ENCODE measurements around the gene SLC25A19.

The SLC25A19 gene

DNA sequence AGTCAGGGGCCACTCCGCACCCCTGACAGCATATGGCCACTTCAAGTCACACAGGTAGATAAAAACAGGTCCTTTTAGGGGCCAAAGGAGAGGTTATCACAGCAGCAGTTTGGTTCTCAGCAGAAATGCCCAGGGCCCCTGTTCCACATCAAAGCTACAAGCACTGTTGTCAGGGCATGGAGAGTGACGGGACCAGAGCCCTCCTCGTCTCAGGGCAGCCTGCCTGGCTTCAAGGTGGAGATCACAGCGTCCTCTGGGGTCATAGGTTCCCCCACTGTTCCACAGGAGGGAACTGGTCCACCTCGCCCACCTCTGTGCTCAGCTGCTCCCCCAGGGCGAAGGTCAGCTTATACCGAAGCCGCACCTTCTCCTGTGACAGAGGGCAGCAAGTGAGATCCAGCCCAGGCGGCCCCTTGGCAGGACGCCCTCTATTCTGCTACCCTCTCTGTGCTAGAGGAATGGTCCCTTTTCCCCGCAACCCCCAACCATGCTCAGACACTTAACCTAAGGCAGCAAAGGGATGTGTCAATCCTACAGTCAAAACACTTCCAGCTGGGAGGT is 51.1 kb downstream of the SLC25A19 start:
- H3K36me3 ChIP-seq (ENCODE audit: low read depth), result peaks cover 89% of the 10 kb centered on the region
- ATAC-seq (ENCODE audit: low read depth) (no peak), DNase-seq (ENCODE audit: low spot score) (no peak)
- no peaks in the 10 kb centered on the region for H3K27me3 ChIP-seq (ENCODE audit: insufficient read depth, poor library complexity, severe bottlenecking)
- no peaks in the 10 kb centered on the region for H3K9me3 ChIP-seq (ENCODE audit: severe bottlenecking)
- no peaks in the 10 kb centered on the region for H3K4me1 ChIP-seq (ENCODE audit: insufficient read depth, poor library complexity, severe bottlenecking)
- TF ChIP-seq, protein P1, sequence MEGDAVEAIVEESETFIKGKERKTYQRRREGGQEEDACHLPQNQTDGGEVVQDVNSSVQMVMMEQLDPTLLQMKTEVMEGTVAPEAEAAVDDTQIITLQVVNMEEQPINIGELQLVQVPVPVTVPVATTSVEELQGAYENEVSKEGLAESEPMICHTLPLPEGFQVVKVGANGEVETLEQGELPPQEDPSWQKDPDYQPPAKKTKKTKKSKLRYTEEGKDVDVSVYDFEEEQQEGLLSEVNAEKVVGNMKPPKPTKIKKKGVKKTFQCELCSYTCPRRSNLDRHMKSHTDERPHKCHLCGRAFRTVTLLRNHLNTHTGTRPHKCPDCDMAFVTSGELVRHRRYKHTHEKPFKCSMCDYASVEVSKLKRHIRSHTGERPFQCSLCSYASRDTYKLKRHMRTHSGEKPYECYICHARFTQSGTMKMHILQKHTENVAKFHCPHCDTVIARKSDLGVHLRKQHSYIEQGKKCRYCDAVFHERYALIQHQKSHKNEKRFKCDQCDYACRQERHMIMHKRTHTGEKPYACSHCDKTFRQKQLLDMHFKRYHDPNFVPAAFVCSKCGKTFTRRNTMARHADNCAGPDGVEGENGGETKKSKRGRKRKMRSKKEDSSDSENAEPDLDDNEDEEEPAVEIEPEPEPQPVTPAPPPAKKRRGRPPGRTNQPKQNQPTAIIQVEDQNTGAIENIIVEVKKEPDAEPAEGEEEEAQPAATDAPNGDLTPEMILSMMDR (IDR thresholded peaks at IDR 0.05; ENCODE audit: poor library complexity, severe bottlenecking), result no peak
- no peak overlapping the region for H3K4me3 ChIP-seq (ENCODE audit: severe bottlenecking)
- H3K27ac ChIP-seq (ENCODE audit: poor library complexity, severe bottlenecking), result no peak overlapping the region

DNA sequence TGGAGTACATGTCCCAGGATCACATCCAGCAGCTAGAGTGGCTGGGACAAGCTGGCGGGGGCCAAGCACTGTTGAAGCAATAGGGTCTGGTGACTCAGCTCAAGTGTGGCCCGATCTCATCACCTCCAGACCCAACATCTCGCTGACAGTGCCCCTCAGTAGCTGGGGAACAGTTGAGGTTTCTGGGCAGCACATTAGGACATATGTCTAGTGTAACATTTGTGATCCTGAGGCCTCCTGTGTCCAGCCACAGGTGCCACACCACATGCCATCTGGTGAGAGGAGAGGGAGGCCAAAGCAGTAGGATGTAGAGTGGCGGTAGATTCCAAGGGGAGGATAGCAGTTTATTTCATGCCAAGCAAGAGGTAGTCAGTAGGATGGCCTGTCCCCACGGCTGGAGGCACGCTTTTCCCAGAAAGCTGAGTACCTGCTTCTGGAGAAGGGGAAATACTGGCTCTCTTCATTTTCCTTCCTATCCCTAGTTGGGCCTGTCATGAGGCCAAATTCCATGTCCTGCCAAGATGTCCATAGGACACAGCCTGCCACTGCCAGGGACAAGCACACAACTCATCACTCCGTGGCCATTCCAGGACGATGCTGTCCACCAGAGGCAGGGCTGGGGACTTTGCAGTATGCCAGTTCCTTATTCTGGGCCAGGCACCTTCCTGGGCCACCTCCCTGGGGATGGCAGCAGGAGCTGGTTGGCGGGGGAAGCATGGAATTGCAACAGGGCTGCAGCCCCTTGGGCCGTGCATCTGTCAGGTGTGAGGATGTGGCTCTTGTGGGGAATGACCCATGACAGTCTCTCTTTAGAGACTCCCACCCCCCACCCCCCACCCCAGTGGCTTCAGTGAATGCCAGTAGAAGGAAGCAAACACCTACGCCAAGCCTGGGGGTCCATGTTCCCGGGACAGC is 51.9 kb downstream of the SLC25A19 start:
- TF ChIP-seq, protein P1 (IDR thresholded peaks at IDR 0.05; ENCODE audit: poor library complexity, severe bottlenecking), result no peak
- peaks cover 89% of the 10 kb centered on the region for H3K36me3 ChIP-seq (ENCODE audit: low read depth)
- DNase-seq (ENCODE audit: low spot score) (no peak), ATAC-seq (ENCODE audit: low read depth) (no peak)
- H3K27me3 ChIP-seq (ENCODE audit: insufficient read depth, poor library complexity, severe bottlenecking), result no peaks in the 10 kb centered on the region
- H3K4me3 ChIP-seq (ENCODE audit: severe bottlenecking), result no peak overlapping the region
- no peak overlapping the region for H3K27ac ChIP-seq (ENCODE audit: poor library complexity, severe bottlenecking)
- H3K4me1 ChIP-seq (ENCODE audit: insufficient read depth, poor library complexity, severe bottlenecking), result no peaks in the 10 kb centered on the region
- no peaks in the 10 kb centered on the region for H3K9me3 ChIP-seq (ENCODE audit: severe bottlenecking)

GRCh38 chr17:75232786-75233185 is 56.4 kb downstream of the SLC25A19 start:
- DNase-seq (ENCODE audit: low spot score), result no peak
- Histone ChIP-seq H3K4me1 (ENCODE audit: insufficient read depth, poor library complexity, severe bottlenecking) (no peaks in the 10 kb centered on the region), H3K27ac (ENCODE audit: poor library complexity, severe bottlenecking) (no peak overlapping the region), H3K27me3 (ENCODE audit: insufficient read depth, poor library complexity, severe bottlenecking) (no peaks in the 10 kb centered on the region), H3K36me3 (ENCODE audit: low read depth) (peaks cover 87% of the 10 kb centered on the region), H3K4me3 (ENCODE audit: severe bottlenecking) (no peak overlapping the region), H3K9me3 (ENCODE audit: severe bottlenecking) (no peaks in the 10 kb centered on the region)
- TF ChIP-seq, protein P1 (IDR thresholded peaks at IDR 0.05; ENCODE audit: poor library complexity, severe bottlenecking), result no peak
- no peak for ATAC-seq (ENCODE audit: low read depth)

GRCh38 chr17:75231741-75232464 is 57.3 kb downstream of the SLC25A19 start:
- no peaks in the 10 kb centered on the region for H3K27me3 ChIP-seq (ENCODE audit: insufficient read depth, poor library complexity, severe bottlenecking)
- ATAC-seq (ENCODE audit: low read depth), result no peak
- TF ChIP-seq, protein P1 (IDR thresholded peaks at IDR 0.05; ENCODE audit: poor library complexity, severe bottlenecking), result no peak
- no peak for DNase-seq (ENCODE audit: low spot score)
- no peak overlapping the region for H3K4me3 ChIP-seq (ENCODE audit: severe bottlenecking)
- no peaks in the 10 kb centered on the region for H3K9me3 ChIP-seq (ENCODE audit: severe bottlenecking)
- H3K4me1 ChIP-seq (ENCODE audit: insufficient read depth, poor library complexity, severe bottlenecking), result no peaks in the 10 kb centered on the region
- peaks cover 90% of the 10 kb centered on the region for H3K36me3 ChIP-seq (ENCODE audit: low read depth)
- no peak overlapping the region for H3K27ac ChIP-seq (ENCODE audit: poor library complexity, severe bottlenecking)
